Measurements from ENCODE around the gene FES. TPM values are rescaled to one million over a fixed set of nuclear protein-coding genes. Genes with fewer than 3 reads are reported as not detected.
"Not testable (repeated sequence)": the region's sequence is repeated elsewhere in the genome, so short reads cannot be mapped to it uniquely, and the experiment has no call there.

FES gene
- total RNA-seq, 2 donors from 2014 or later, result 98.5 to 122 TPM

DNA sequence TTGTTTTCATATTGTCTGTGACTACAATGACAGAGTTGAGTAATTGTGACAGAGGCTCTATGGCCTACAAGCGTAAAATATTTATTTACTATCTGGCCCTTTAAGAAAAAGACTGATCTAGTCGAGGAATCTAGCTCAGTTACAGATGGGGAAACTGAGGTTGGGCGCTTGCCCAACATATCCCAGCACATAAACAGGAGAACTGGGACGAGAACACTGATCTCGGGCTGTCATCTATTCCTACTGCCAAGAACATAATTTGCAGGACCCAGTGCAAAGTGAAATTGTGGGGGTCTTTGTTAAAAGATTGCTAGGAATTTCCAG is 1.9 kb downstream of the FES start:
- Mint-ChIP-seq H3K27ac (peak overlapping the region; percentile 85), H3K4me1 (peaks cover 5% of the 10 kb centered on the region), H3K4me3 (peak overlapping the region; percentile 39), H3K27me3 (no peaks in the 10 kb centered on the region), H3K36me3 (ENCODE audit: low read depth) (peaks cover 83% of the 10 kb centered on the region), H3K9me3 (no peaks in the 10 kb centered on the region)
- ATAC-seq (replicated peaks), result no peak

DNA sequence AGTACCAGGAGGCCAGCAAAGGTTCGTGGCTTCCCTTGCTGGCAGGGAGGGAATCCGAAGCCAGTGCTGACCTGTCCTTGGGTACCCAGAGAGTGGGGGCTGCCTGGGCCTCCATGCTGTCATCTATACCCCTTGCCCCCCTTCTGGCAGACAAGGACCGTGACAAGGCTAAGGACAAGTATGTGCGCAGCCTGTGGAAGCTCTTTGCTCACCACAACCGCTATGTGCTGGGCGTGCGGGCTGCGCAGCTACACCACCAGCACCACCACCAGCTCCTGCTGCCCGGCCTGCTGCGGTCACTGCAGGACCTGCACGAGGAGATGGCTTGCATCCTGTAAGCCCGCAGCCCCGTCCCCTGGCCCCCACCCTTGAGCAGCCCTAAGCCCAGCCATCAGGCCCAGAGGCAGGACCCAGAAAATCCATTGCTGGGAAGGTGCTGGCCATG is 2.8 kb downstream of the FES start:
- Mint-ChIP-seq H3K36me3 (ENCODE audit: low read depth) (peaks cover 83% of the 10 kb centered on the region), H3K27ac (peak overlapping the region; percentile 49), H3K4me3 (no peak overlapping the region), H3K27me3 (no peaks in the 10 kb centered on the region), H3K4me1 (peaks cover 5% of the 10 kb centered on the region), H3K9me3 (no peaks in the 10 kb centered on the region)
- no peak for ATAC-seq (replicated peaks)

DNA sequence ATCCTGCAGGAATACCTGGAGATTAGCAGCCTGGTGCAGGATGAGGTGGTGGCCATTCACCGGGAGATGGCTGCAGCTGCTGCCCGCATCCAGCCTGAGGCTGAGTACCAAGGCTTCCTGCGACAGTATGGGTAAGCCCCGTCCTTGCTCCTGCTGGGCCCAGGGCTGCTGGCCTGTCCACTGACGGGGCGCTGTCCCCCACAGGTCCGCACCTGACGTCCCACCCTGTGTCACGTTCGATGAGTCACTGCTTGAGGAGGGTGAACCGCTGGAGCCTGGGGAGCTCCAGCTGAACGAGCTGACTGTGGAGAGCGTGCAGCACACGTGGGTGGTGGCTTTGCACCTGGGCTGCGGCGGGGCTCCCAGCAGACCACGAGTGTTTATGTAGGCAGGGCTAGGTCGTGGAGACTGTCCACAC is 5.0 kb downstream of the FES start:
- H3K36me3 Mint-ChIP-seq (ENCODE audit: low read depth), result peaks cover 89% of the 10 kb centered on the region
- H3K27me3 Mint-ChIP-seq, result no peaks in the 10 kb centered on the region
- no peak for ATAC-seq (replicated peaks)
- H3K9me3 Mint-ChIP-seq, result no peaks in the 10 kb centered on the region
- H3K27ac Mint-ChIP-seq, result peak overlapping the region; percentile 50
- H3K4me1 Mint-ChIP-seq, result peaks cover 5% of the 10 kb centered on the region
- no peak overlapping the region for H3K4me3 Mint-ChIP-seq

DNA sequence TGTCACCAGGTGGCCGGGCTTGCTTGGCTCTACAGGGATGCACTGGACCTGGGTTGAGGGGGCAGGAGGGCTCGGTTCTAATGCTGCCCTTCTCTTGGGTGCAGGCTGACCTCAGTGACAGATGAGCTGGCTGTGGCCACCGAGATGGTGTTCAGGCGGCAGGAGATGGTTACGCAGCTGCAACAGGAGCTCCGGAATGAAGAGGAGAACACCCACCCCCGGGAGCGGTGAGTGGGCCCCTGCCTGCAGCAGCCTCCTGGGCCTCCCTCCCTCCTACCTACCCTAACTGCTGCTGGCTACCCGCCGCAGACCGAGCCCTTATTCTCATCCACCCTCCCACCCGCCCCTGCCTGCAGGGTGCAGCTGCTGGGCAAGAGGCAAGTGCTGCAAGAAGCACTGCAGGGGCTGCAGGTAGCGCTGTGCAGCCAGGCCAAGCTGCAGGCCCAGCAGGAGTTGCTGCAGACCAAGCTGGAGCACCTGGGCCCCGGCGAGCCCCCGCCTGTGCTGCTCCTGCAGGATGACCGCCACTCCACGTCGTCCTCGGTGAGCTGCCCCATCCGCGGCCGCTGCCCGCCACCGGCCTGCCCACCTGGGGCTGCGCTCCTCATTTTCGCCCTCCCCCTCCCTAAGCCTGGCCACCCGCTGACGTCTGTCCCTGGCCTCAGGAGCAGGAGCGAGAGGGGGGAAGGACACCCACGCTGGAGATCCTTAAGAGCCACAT is 5.6 kb downstream of the FES start:
- H3K9me3 Mint-ChIP-seq, result no peaks in the 10 kb centered on the region
- no peak overlapping the region for H3K4me3 Mint-ChIP-seq
- H3K4me1 Mint-ChIP-seq, result peaks cover 5% of the 10 kb centered on the region
- no peak for ATAC-seq (replicated peaks)
- H3K36me3 Mint-ChIP-seq (ENCODE audit: low read depth), result peaks cover 91% of the 10 kb centered on the region
- H3K27ac Mint-ChIP-seq, result peak overlapping the region; percentile 50
- H3K27me3 Mint-ChIP-seq, result no peaks in the 10 kb centered on the region

DNA sequence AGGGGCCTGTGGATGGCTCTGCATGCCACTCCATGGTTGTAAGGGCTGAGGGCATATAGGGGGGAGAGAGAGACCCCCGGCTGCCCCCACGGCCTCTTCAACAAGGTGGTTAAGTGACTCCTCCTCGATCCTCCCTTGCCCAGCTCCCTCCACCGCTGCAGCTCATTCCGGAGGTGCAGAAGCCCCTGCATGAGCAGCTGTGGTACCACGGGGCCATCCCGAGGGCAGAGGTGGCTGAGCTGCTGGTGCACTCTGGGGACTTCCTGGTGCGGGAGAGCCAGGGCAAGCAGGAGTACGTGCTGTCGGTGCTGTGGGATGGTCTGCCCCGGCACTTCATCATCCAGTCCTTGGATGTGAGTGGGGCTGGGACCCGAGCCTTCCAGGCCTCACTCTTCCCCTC is 6.5 kb downstream of the FES start:
- Mint-ChIP-seq H3K4me3 (no peak overlapping the region), H3K4me1 (peaks cover 5% of the 10 kb centered on the region), H3K27ac (no peak overlapping the region), H3K9me3 (no peaks in the 10 kb centered on the region), H3K27me3 (no peaks in the 10 kb centered on the region), H3K36me3 (ENCODE audit: low read depth) (peaks cover 90% of the 10 kb centered on the region)
- ATAC-seq (replicated peaks), result no peak

DNA sequence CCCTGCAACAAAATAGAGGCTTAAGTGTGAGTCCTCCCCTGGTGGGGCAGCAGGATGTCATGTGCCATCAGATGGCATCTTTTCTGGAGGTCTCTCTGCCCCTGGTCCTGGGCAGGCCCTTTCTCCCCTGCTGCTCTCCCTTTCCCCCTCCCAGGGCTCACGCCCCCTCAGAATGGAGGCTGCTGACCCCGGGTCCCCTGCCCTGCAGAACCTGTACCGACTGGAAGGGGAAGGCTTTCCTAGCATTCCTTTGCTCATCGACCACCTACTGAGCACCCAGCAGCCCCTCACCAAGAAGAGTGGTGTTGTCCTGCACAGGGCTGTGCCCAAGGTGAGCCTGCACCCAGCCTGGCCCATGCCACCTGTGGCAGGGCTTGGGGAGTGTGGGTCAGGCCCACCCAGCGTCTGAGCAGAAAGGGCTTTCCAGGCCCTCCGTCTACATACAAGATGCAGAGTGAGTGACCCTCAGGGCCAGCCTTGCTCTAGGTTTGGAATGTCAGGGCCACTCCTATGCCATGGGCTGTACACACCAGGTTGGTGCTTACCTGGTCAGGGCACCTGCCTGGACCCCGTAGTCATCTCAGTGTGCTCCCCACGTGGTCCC is 7.1 kb downstream of the FES start:
- Mint-ChIP-seq H3K4me3 (no peak overlapping the region), H3K27ac (no peak overlapping the region), H3K27me3 (no peaks in the 10 kb centered on the region), H3K9me3 (no peaks in the 10 kb centered on the region), H3K36me3 (ENCODE audit: low read depth) (peaks cover 90% of the 10 kb centered on the region), H3K4me1 (peaks cover 5% of the 10 kb centered on the region)
- ATAC-seq (replicated peaks), result no peak

DNA sequence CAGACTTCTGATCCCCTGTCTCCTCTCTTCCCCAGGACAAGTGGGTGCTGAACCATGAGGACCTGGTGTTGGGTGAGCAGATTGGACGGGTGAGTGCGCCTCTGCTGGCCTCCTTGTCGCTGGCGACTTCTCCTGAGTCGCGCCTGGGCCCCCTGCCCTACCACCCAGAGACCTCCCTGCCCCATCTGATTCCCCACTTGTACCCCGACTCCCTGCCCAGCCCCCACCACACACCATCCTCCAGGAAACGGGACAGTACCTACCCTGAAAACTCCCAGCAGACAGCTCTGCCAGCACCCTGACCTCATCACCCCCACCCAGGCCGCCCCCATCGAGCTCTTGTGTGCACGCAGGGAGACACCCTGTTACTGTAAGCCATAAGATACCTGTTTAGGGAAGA is 7.7 kb downstream of the FES start:
- Mint-ChIP-seq H3K27me3 (no peaks in the 10 kb centered on the region), H3K4me1 (peaks cover 5% of the 10 kb centered on the region), H3K9me3 (no peaks in the 10 kb centered on the region), H3K4me3 (no peak overlapping the region), H3K27ac (peak overlapping the region; percentile 56), H3K36me3 (ENCODE audit: low read depth) (peaks cover 90% of the 10 kb centered on the region)
- no peak for ATAC-seq (replicated peaks)

DNA sequence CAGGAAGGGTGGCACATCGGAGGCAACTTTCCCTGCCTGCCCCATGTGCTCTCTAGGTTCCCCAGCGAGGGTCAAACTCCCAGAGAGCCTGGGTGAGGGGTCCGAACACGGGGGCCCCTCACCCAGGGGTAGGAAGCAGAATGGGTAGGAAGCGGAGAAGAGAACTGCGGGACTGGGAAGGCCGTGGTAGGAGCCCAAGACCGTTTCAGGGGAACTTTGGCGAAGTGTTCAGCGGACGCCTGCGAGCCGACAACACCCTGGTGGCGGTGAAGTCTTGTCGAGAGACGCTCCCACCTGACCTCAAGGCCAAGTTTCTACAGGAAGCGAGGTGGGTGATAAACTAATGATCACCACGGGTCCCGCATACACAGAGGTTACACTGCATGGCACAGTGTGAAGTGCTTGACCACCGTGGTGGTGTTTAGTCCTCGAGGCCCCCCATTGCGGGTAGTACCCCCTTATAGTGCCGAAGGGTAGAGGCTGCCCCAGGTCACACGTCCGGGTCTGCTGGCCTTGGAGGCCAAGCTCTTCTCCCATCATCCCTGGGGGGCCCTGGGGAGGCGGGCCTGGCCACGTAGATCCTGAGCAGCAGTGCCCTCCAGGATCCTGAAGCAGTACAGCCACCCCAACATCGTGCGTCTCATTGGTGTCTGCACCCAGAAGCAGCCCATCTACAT is 8.3 kb downstream of the FES start:
- Mint-ChIP-seq H3K36me3 (ENCODE audit: low read depth) (peaks cover 85% of the 10 kb centered on the region), H3K4me1 (peaks cover 5% of the 10 kb centered on the region), H3K9me3 (no peaks in the 10 kb centered on the region), H3K4me3 (no peak overlapping the region), H3K27me3 (no peaks in the 10 kb centered on the region), H3K27ac (peak overlapping the region; percentile 56)
- no peak for ATAC-seq (replicated peaks)

DNA sequence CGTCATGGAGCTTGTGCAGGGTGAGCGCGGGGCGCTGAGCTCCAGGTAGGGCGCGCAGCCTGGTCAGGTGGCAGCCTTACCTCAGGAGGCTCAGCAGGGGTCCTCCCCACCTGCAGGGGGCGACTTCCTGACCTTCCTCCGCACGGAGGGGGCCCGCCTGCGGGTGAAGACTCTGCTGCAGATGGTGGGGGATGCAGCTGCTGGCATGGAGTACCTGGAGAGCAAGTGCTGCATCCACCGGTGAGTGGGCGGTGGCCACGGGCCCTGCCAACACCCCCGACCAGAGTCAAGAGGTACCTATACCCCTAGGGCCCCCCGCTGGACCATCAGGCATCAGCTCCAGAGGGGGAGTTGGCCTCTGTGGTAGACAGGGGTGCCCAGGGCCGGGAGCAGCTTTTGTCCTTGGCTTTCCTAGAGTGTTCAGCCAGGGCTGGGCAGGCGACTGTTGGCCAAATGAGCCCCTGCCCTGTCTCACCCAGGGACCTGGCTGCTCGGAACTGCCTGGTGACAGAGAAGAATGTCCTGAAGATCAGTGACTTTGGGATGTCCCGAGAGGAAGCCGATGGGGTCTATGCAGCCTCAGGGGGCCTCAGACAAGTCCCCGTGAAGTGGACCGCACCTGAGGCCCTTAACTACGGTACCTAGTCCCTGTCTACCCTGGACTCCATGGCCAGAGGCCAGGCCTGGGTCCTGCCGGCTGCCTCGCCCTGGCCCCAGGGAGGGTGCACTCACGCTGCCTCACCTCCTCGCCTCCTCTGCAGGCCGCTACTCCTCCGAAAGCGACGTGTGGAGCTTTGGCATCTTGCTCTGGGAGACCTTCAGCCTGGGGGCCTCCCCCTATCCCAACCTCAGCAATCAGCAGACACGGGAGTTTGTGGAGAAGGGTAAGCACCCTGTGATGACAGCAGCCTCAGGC is 9.1 kb downstream of the FES start:
- Mint-ChIP-seq H3K4me1 (peaks cover 2% of the 10 kb centered on the region), H3K4me3 (no peak overlapping the region), H3K36me3 (ENCODE audit: low read depth) (peaks cover 77% of the 10 kb centered on the region), H3K27me3 (no peaks in the 10 kb centered on the region), H3K9me3 (no peaks in the 10 kb centered on the region), H3K27ac (no peak overlapping the region)
- no peak for ATAC-seq (replicated peaks)

DNA sequence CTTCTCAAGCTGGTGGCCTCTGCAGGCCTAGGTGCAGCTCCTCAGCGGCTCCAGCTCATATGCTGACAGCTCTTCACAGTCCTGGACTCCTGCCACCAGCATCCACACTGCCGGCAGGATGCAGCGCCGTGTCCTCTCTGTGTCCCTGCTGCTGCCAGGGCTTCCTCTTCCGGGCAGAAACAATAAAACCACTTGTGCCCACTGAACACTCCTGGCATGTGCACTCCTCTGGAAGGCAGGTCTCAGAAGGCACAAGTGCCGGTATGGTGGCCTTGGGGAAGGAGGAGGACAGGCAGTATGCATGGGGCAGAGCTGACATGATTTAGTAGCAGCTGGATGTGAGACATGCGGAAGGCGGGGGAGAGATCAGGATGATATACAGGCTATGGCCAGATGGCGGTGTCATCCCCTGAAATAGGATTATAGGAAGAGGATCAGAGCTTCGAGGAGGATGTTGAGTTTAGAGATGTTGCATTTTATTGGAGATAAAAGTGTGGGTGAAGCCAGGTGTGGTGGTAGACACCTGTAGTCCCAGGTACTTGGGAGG is 11.3 kb downstream of the FES start:
- H3K36me3 Mint-ChIP-seq (ENCODE audit: low read depth), result peaks cover 59% of the 10 kb centered on the region
- H3K4me1 Mint-ChIP-seq, result no peaks in the 10 kb centered on the region
- no peak overlapping the region for H3K4me3 Mint-ChIP-seq
- ATAC-seq (replicated peaks), result no peak
- H3K27ac Mint-ChIP-seq, result peak overlapping the region; percentile 20
- H3K27me3 Mint-ChIP-seq, result no peaks in the 10 kb centered on the region
- no peaks in the 10 kb centered on the region for H3K9me3 Mint-ChIP-seq

DNA sequence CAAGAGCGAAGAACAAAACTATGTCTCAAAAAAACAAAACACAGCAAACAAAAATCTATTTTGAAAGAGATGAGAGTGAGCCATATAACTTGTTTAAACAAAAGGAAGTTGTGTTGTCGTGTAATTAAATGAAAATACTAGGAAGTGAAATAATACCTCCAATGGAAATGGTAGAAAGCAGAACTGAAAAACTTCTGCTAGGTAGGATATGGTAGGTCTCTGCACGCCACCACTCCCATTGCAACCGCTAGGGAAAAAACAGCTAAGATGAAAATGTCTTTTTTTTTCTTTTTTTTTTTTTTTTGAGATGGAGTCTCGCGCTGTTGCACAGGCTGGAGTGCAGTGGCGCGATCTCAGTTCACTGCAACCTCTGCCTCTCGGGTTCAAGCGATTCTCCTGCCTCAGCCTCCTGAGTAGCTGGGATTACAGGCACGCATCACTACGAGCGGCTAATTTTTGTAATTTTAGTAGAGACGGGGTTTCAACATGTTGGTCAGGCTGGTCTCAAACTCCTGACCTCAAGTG is 12.9 kb downstream of the FES start:
- H3K4me1 Mint-ChIP-seq; H3K27me3 Mint-ChIP-seq; H3K9me3 Mint-ChIP-seq; ATAC-seq (replicated peaks); H3K4me3 Mint-ChIP-seq: not testable (repeated sequence)
- H3K27ac Mint-ChIP-seq, result peak overlapping the region; percentile 5
- H3K36me3 Mint-ChIP-seq (ENCODE audit: low read depth), result peaks cover 51% of the 10 kb centered on the region

DNA sequence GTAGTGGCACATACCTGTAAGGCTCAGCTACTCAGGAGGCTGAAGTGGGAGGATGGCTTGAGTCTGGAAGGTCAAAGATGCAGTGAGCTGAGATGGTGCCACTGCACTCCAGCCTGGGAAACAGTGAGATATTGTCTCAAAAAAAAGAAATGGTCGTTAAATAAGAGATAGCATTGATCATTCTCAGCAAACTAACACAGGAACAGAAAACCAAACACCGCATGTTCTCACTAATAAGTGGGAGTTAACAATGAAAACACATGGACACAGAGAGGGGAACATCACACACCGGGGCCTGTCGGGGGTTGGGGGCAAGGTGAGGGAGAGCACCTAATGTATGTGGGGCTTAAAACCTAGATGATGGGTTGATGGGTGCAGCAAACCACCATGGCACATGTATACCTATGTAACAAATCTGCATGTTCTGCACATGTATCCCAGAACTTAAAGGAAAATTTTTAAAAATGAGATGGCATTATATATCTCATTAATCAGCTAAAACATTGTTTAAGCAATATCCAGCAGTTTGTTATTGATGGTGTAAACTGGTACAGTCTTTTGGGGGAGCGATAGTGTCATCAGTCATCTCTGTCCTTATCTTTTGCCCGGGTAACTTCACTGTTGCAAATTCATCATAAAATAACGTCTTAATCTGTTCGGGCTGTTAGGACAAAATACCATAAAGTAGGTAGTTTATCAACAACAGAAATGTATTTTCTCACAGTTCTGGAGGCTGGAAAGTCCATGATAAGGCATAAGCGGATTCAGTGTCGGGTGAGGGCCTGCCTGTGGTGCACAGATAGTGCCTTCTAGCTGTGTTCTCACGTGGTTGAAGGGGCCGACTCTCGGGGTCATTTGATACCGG is 17.1 kb downstream of the FES start:
- H3K9me3 Mint-ChIP-seq, result no peaks in the 10 kb centered on the region
- H3K27ac Mint-ChIP-seq, result peak overlapping the region; percentile 85
- no peak for ATAC-seq (replicated peaks)
- peaks cover 18% of the 10 kb centered on the region for H3K4me1 Mint-ChIP-seq
- H3K27me3 Mint-ChIP-seq, result no peaks in the 10 kb centered on the region
- peak overlapping the region; percentile 84 for H3K4me3 Mint-ChIP-seq
- H3K36me3 Mint-ChIP-seq (ENCODE audit: low read depth), result peaks cover 43% of the 10 kb centered on the region
